GM12878 (cell line): ENCODE data around the gene EIF6. TPM values are rescaled to one million over a fixed set of nuclear protein-coding genes. Genes with fewer than 3 reads are reported as not detected.

Experiments
- ATAC-seq: fragments of 200-7000 bp; cut with Tn5 transposase; 3 replicates; pipeline ENCODE4 v1.9.1; 2020; ENCODE audit warnings: mild to moderate bottlenecking, moderate library complexity
- BruUV-seq: library from RNA; stranded (reverse); fragments of 400-500 nt; replicated peaks from 2 replicates; lab custom pipeline; 2021; lab: Mats Ljungman, UMichigan
- CTCF ChIA-PET: fragments of 300-600 bp; sonication (Branson Sonifier 250); formaldehyde crosslinking; extraction: SDS; loops from one replicate; lab custom pipeline; 2021; ENCODE audit warnings: inconsistent platforms; lab: Yijun Ruan, JAX
- POLR2A ChIA-PET: fragments of 350-600 bp; formaldehyde crosslinking; extraction: SDS; loops from one replicate; lab custom pipeline; 2021; ENCODE audit warnings: inconsistent platforms; lab: Charles Lee
- RAD21 ChIA-PET: fragments of 300-600 bp; sonication (Branson Sonifier 250); formaldehyde crosslinking; loops from one replicate; lab custom pipeline; 2023; ENCODE audit warnings: antibody characterized with exemption; ENCODE audit not compliant: unreplicated experiment; lab: Charles Lee
- SMC1A ChIA-PET: fragments of 300-600 bp; sonication (Branson Sonifier 250); formaldehyde crosslinking; loops from one replicate; lab custom pipeline; 2023; ENCODE audit not compliant: unreplicated experiment, uncharacterized antibody; lab: Charles Lee
- DNase-seq: peaks from one replicate; pipeline ENCODE4 v3.0.0-alpha.2; 2011; ENCODE audit warnings: low read depth, low spot score
- FAIRE-seq: peaks from 3 replicates; lab custom pipeline; 2011; peaks lifted over from hg19 to GRCh38; lab: Jason Lieb, UNC
- H2AFZ ChIP-seq: 2 replicates; pipeline ENCODE4 v1.6.0; 2011; ENCODE audit warnings: low read depth, low read length, control low read depth; ENCODE audit not compliant: control insufficient read depth
- H3K27ac ChIP-seq: 2 replicates; pipeline ENCODE4 v1.5.1; 2011; ENCODE audit warnings: control low read depth; ENCODE audit not compliant: control insufficient read depth, insufficient read depth
- H3K27me3 ChIP-seq, 2 experiments: replicated peaks in 1 of 2; 2 replicates each; pipeline versions ENCODE4 v1.6.0 to v1.6.1; 2011; ENCODE audit warnings: low read length in 1 of 2; ENCODE audit not compliant: control insufficient read depth in 2 of 2, insufficient read depth in 2 of 2
- H3K36me3 ChIP-seq, 2 experiments: 2 replicates each; pipeline ENCODE4 v1.5.1; 2011; ENCODE audit warnings: low read length in 1 of 2; ENCODE audit not compliant: control insufficient read depth in 2 of 2, insufficient read depth in 2 of 2
- H3K4me1 ChIP-seq: 2 replicates; pipeline ENCODE4 v1.6.1; 2011; ENCODE audit warnings: mild to moderate bottlenecking, low read length, moderate library complexity, mixed read lengths; ENCODE audit not compliant: control insufficient read depth, insufficient read depth
- H3K4me2 ChIP-seq: 2 replicates; pipeline ENCODE4 v1.6.0; 2011; ENCODE audit warnings: control low read depth; ENCODE audit not compliant: control insufficient read depth, insufficient read depth
- H3K4me3 ChIP-seq: fragments of 200-600 bp; sonication (generic); 2 replicates; pipeline ENCODE4 v1.5.1; 2016
- H3K79me2 ChIP-seq: 2 replicates; pipeline ENCODE4 v1.6.0; 2011; ENCODE audit warnings: low read length; ENCODE audit not compliant: control insufficient read depth, insufficient read depth
- H3K9ac ChIP-seq: 2 replicates; pipeline ENCODE4 v1.8.0; 2011; ENCODE audit warnings: low read length, control low read depth, mixed read lengths; ENCODE audit not compliant: control insufficient read depth, insufficient read depth
- H3K9me3 ChIP-seq: replicated peaks from 3 replicates; pipeline ENCODE4 v1.5.1; 2011; ENCODE audit warnings: mild to moderate bottlenecking, low read length; ENCODE audit not compliant: control insufficient read depth, insufficient read depth
- H4K20me1 ChIP-seq: 2 replicates; pipeline ENCODE4 v1.6.0; 2011; ENCODE audit not compliant: control insufficient read depth, insufficient read depth
- ATF3 ChIP-seq: IDR thresholded peaks from 2 replicates; pipeline ENCODE4 v1.6.1; 2011; ENCODE audit warnings: low read depth, mild to moderate bottlenecking, low read length, moderate library complexity, borderline replicate concordance; ENCODE audit errors: extremely low read depth
- EED ChIP-seq: sonication (generic); IDR thresholded peaks from 2 replicates; pipeline ENCODE4 v1.6.1; 2016; ENCODE audit warnings: antibody characterized with exemption, low read depth
- EZH2 ChIP-seq: IDR thresholded peaks from 2 replicates; pipeline ENCODE4 v1.6.1; 2012; ENCODE audit warnings: low read depth, mild to moderate bottlenecking, control low read depth, inconsistent platforms, low read length, borderline replicate concordance; ENCODE audit not compliant: control insufficient read depth
- HDAC2 ChIP-seq: fragments of 200-600 bp; sonication (generic); IDR thresholded peaks from 2 replicates; pipeline ENCODE4 v1.6.1; 2017
- MAX ChIP-seq: IDR thresholded peaks from 2 replicates; pipeline ENCODE4 v1.6.1; 2012; ENCODE audit warnings: low read depth, low read length, improper control_type of control experiment
- MTA3 ChIP-seq: IDR thresholded peaks from 2 replicates; pipeline ENCODE4 v1.6.1; 2012; ENCODE audit warnings: low read length, inconsistent platforms, borderline replicate concordance
- NFYA ChIP-seq: IDR thresholded peaks from 2 replicates; pipeline ENCODE4 v1.6.1; 2011; ENCODE audit warnings: low read depth, mild to moderate bottlenecking, low read length, improper control_type of control experiment, borderline replicate concordance
- POLR2AphosphoS2 ChIP-seq: IDR thresholded peaks from 2 replicates; pipeline ENCODE4 v1.6.1; 2011; ENCODE audit warnings: low read depth, mild to moderate bottlenecking, low read length, improper control_type of control experiment, moderate library complexity
- RUNX3 ChIP-seq: IDR thresholded peaks from 2 replicates; pipeline ENCODE4 v1.6.1; 2012; ENCODE audit warnings: low read length, inconsistent platforms
- YY1 ChIP-seq: IDR thresholded peaks from 2 replicates; pipeline ENCODE4 v1.6.1; 2011; ENCODE audit warnings: low read depth, mild to moderate bottlenecking, low read length
- ZNF384 ChIP-seq: IDR thresholded peaks from 2 replicates; pipeline ENCODE4 v1.6.1; 2012; ENCODE audit warnings: low read depth, mild to moderate bottlenecking, low read length, improper control_type of control experiment, borderline replicate concordance
- WGBS: methylation state at CpG from one replicate; pipeline ENCODE4 v1.1.6; 2016; ENCODE audit warnings: low lambda C conversion rate; ENCODE audit not compliant: insufficient replicate concordance, insufficient coverage; ENCODE audit errors: missing lambda C conversion rate; 5-methylcytosine and 5-hydroxymethylcytosine counted together
- in situ Hi-C: fragments of 300-500 bp; cut with MboI; formaldehyde crosslinking; loops from 9 replicates; pipeline ENCODE4 v1.14.3; 2018; ENCODE audit warnings: mixed read lengths
- intact Hi-C: fragments of 100-400 bp; cut with micrococcal nuclease; formaldehyde crosslinking; loops from one replicate; pipeline ENCODE4 v1.14.2; 2022; ENCODE audit not compliant: unreplicated experiment
- polyA plus RNA-seq, 11 experiments: library from polyadenylated mRNA; depleted of rRNA in 4 of 11; unstranded in 6 of 11; stranded (reverse) in 5 of 11; fragments of >200 nt; fragmentation: Nextera tagmentation in 4 of 11; fragmentation: Illumina TruSeq in 1 of 11; extraction: Ambion mirVana in 4 of 11; extraction: Trizol in 1 of 11; gene quantifications; 1 replicate in 1 of 11; 2 replicates in 10 of 11; pipeline versions ENCODE4 v1.2.1 to v1.2.3, GENCODE V29; 2011 to 2016; ENCODE audit warnings: inconsistent platforms in 2 of 11, missing spikeins in 2 of 11, low read depth in 1 of 11
- total RNA-seq, 4 experiments: library from RNA; depleted of rRNA in 3 of 4; stranded (reverse); fragments of >200 nt in 3 of 4; fragmentation: Illumina TruSeq in 1 of 4; extraction: Trizol in 1 of 4; gene quantifications; 2 replicates each; pipeline versions ENCODE4 v1.2.1 to v1.2.3, GENCODE V29; 2013 to 2021
- TF ChIP-seq, protein P1 (sequence below): fragments of 150-350 bp; IDR thresholded peaks from 2 replicates; pipeline ENCODE4 v1.6.1; 2016; ENCODE audit warnings: low read depth, low read length
- TF ChIP-seq, protein P2 (sequence below): IDR thresholded peaks from 2 replicates; pipeline ENCODE4 v1.6.1; 2012; ENCODE audit warnings: low read length, inconsistent platforms
- TF ChIP-seq, protein P3 (sequence below): IDR thresholded peaks from 2 replicates; pipeline ENCODE4 v1.6.1; 2011; ENCODE audit warnings: low read depth, low read length, improper control_type of control experiment, borderline replicate concordance

The EIF6 gene
- total and polyA plus RNA-seq, 10 of the 15 experiments (the other 5 are each of a cell fraction or from before 2014, with no cell fraction given), result 127 to 607 (median 197) TPM

DNA sequence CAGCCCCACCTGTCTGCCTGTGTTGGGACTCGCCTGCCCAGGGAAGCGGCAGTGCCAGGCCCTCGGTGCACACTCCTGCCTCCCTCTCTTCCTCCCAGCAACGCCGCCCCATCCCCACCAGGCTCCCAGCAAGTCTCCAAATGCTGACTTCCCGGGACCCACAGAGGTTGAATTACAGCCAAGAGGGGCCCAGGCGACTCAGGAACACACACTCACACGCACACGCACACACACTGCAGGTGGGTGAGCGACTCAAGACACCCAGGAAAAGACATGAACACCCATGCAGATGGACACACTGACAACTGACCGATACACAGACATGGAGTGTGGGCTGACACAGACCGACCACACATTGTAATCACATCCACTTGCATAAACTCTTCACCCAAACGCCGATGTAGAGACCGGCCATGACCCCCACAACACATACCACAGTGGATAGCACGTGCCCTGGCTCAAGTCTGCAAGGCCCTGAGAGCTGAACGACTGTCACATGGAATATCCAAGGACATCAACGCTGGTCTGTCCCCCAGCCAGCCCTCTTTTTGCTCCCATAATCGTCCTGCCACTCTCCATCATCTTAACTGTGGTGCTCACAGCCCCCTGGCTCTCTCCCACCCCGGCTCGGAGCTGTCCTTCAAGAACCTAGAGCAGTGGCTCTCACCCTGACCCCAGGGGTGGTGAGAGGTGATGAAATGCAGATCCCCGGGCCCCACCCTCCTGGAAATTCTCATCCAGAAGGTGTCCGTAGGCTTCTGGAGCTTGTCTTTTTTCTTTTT is 8.1 kb upstream of the EIF6 start:
- H3K9ac ChIP-seq, result no peak overlapping the region
- RAD21 ChIA-PET, result no interaction called here
- H4K20me1 ChIP-seq, result no peaks in the 10 kb centered on the region
- WGBS, result 46% methylated on average over 23 of the region's 23 CpGs
- in situ Hi-C loops, result no loop called here
- no peak overlapping the region for H3K4me3 ChIP-seq
- no peaks in the 10 kb centered on the region for H3K27me3 ChIP-seq
- POLR2A ChIA-PET, result no interaction called here
- SMC1A ChIA-PET, result no interaction called here
- no peak for DNase-seq
- H3K79me2 ChIP-seq, result no peaks in the 10 kb centered on the region
- H3K36me3 ChIP-seq, result no peaks in the 10 kb centered on the region
- BruUV-seq, result no TSS peak
- no peak for TF ChIP-seq MAX
- no peak for TF ChIP-seq MTA3
- TF ChIP-seq, protein P1, sequence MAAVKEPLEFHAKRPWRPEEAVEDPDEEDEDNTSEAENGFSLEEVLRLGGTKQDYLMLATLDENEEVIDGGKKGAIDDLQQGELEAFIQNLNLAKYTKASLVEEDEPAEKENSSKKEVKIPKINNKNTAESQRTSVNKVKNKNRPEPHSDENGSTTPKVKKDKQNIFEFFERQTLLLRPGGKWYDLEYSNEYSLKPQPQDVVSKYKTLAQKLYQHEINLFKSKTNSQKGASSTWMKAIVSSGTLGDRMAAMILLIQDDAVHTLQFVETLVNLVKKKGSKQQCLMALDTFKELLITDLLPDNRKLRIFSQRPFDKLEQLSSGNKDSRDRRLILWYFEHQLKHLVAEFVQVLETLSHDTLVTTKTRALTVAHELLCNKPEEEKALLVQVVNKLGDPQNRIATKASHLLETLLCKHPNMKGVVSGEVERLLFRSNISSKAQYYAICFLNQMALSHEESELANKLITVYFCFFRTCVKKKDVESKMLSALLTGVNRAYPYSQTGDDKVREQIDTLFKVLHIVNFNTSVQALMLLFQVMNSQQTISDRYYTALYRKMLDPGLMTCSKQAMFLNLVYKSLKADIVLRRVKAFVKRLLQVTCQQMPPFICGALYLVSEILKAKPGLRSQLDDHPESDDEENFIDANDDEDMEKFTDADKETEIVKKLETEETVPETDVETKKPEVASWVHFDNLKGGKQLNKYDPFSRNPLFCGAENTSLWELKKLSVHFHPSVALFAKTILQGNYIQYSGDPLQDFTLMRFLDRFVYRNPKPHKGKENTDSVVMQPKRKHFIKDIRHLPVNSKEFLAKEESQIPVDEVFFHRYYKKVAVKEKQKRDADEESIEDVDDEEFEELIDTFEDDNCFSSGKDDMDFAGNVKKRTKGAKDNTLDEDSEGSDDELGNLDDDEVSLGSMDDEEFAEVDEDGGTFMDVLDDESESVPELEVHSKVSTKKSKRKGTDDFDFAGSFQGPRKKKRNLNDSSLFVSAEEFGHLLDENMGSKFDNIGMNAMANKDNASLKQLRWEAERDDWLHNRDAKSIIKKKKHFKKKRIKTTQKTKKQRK, result no peak
- TF ChIP-seq EED, result no peak
- TF ChIP-seq RUNX3, result no peak
- TF ChIP-seq NFYA, result no peak
- no peak for TF ChIP-seq YY1
- TF ChIP-seq, protein P2, sequence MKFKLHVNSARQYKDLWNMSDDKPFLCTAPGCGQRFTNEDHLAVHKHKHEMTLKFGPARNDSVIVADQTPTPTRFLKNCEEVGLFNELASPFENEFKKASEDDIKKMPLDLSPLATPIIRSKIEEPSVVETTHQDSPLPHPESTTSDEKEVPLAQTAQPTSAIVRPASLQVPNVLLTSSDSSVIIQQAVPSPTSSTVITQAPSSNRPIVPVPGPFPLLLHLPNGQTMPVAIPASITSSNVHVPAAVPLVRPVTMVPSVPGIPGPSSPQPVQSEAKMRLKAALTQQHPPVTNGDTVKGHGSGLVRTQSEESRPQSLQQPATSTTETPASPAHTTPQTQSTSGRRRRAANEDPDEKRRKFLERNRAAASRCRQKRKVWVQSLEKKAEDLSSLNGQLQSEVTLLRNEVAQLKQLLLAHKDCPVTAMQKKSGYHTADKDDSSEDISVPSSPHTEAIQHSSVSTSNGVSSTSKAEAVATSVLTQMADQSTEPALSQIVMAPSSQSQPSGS, result no peak
- no peak for TF ChIP-seq ZNF384
- TF ChIP-seq POLR2AphosphoS2, result no peak
- TF ChIP-seq HDAC2, result no peak
- TF ChIP-seq, protein P3, sequence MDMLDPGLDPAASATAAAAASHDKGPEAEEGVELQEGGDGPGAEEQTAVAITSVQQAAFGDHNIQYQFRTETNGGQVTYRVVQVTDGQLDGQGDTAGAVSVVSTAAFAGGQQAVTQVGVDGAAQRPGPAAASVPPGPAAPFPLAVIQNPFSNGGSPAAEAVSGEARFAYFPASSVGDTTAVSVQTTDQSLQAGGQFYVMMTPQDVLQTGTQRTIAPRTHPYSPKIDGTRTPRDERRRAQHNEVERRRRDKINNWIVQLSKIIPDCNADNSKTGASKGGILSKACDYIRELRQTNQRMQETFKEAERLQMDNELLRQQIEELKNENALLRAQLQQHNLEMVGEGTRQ, result no peak
- no peak for TF ChIP-seq ATF3
- no peak for TF ChIP-seq EZH2
- H2AFZ ChIP-seq, result no peak overlapping the region
- intact Hi-C loops, result no loop called here
- H3K4me1 ChIP-seq, result no peaks in the 10 kb centered on the region
- no peak overlapping the region for H3K27ac ChIP-seq
- FAIRE-seq, result no peak
- no peaks in the 10 kb centered on the region for H3K9me3 ChIP-seq
- no peak overlapping the region for H3K4me2 ChIP-seq
- ATAC-seq, result no peak
- CTCF ChIA-PET, result interaction anchor here (1.0 to 1.4 kb wide), 2 partner anchors 11 to 13 kb away, joined by 3 to 5 read pairs; no protein-coding TSS in a partner anchor
